HepG2 (cell line): ENCODE results near the gene TRIM27. TPM values are rescaled to one million over a fixed set of nuclear protein-coding genes. Genes with fewer than 3 reads are reported as not detected.

ENCODE experiments used
- GTF2F1 ChIP-seq: fragments of 150-350 bp; IDR thresholded peaks from 2 replicates; pipeline ENCODE4 v1.6.1; 2014; ENCODE audit warnings: low read length
- HNRNPK ChIP-seq: fragments of 200-400 bp; formaldehyde crosslinking; IDR thresholded peaks from 2 replicates; pipeline ENCODE4 v1.6.1; 2018; ENCODE audit warnings: low read length, low read depth, moderate library complexity, mild to moderate bottlenecking; ENCODE audit not compliant: poor library complexity, severe bottlenecking
- HNRNPLL ChIP-seq: fragments of 200-400 bp; formaldehyde crosslinking; IDR thresholded peaks from 2 replicates; pipeline ENCODE4 v1.6.1; 2017; ENCODE audit warnings: mild to moderate bottlenecking, low read depth, low read length; ENCODE audit not compliant: poor library complexity, severe bottlenecking
- PCBP1 ChIP-seq: fragments of 200-400 bp; formaldehyde crosslinking; IDR thresholded peaks from 2 replicates; pipeline ENCODE4 v1.6.1; 2017; ENCODE audit warnings: mild to moderate bottlenecking, low read depth, low read length, borderline replicate concordance
- SMAD1 ChIP-seq: sonication (generic); formaldehyde crosslinking; IDR thresholded peaks from 2 replicates; pipeline ENCODE4 v1.4.0; 2020; ENCODE audit warnings: missing genetic modification reagents, low read depth, mild to moderate bottlenecking, borderline replicate concordance
- SMARCE1 ChIP-seq: fragments of 450-650 bp; IDR thresholded peaks from 2 replicates; pipeline ENCODE4 v1.6.1; 2017; ENCODE audit warnings: borderline replicate concordance
- SP5 ChIP-seq: IDR thresholded peaks from 2 replicates; pipeline ENCODE4 v1.6.1; 2016; ENCODE audit warnings: low read depth, borderline replicate concordance
- TP53 ChIP-seq: sonication (generic); formaldehyde crosslinking; conservative IDR thresholded peaks from 2 replicates; pipeline ENCODE4 v1.4.0; 2020; ENCODE audit warnings: missing genetic modification reagents
- ZFP1 ChIP-seq: IDR thresholded peaks from 2 replicates; pipeline ENCODE4 v1.6.1; 2016
- ZNF230 ChIP-seq: sonication (generic); formaldehyde crosslinking; IDR thresholded peaks from 2 replicates; pipeline ENCODE4 v1.4.0; 2020; ENCODE audit warnings: mild to moderate bottlenecking, missing genetic modification reagents
- ZNF30 ChIP-seq: sonication (generic); formaldehyde crosslinking; IDR thresholded peaks from 2 replicates; pipeline ENCODE4 v1.5.0; 2020; ENCODE audit warnings: mild to moderate bottlenecking, missing genetic modification reagents
- ZNF430 ChIP-seq: sonication (generic); formaldehyde crosslinking; IDR thresholded peaks from 2 replicates; pipeline ENCODE4 v1.9.0; 2021; ENCODE audit warnings: mild to moderate bottlenecking, missing genetic modification reagents
- ZNF441 ChIP-seq: sonication (generic); formaldehyde crosslinking; IDR thresholded peaks from 2 replicates; pipeline ENCODE4 v1.7.0; 2021; ENCODE audit warnings: missing genetic modification reagents, borderline replicate concordance
- ZNF589 ChIP-seq: sonication (generic); formaldehyde crosslinking; conservative IDR thresholded peaks from 2 replicates; pipeline ENCODE4 v1.8.0; 2022; ENCODE audit warnings: mild to moderate bottlenecking, moderate library complexity, missing genetic modification reagents
- polyA plus RNA-seq, 8 experiments: library from polyadenylated mRNA; depleted of rRNA in 3 of 8; stranded (reverse) in 7 of 8; unstranded in 1 of 8; fragments of >200 nt; fragmentation: Illumina TruSeq in 4 of 8; extraction: Trizol in 4 of 8; gene quantifications; 2 replicates each; pipeline versions ENCODE4 v1.2.1 to v1.2.3, GENCODE V29; 2011 to 2016; ENCODE audit warnings: low read depth in 4 of 8, missing spikeins in 1 of 8, mixed read lengths in 1 of 8; ENCODE audit not compliant: insufficient read depth in 1 of 8
- total RNA-seq, 5 experiments: library from RNA; depleted of rRNA; stranded (reverse); fragments of >200 nt; fragmentation: Illumina TruSeq; extraction: Trizol; gene quantifications; 2 replicates each; pipeline ENCODE4 v1.2.3, GENCODE V29; 2016; ENCODE audit warnings: low read depth in 1 of 5
- TF ChIP-seq, protein P1 (sequence below): sonication (generic); formaldehyde crosslinking; IDR thresholded peaks from 2 replicates; pipeline ENCODE4 v1.4.0; 2020; ENCODE audit warnings: missing genetic modification reagents
- TF ChIP-seq, protein P2 (sequence below): IDR thresholded peaks from 2 replicates; pipeline ENCODE4 v1.6.1; 2016; ENCODE audit warnings: missing compliant biosample characterization, missing genetic modification reagents, borderline replicate concordance
- TF ChIP-seq, protein P3 (sequence below): sonication (generic); formaldehyde crosslinking; IDR thresholded peaks from 2 replicates; pipeline ENCODE4 v1.4.0; 2020; ENCODE audit warnings: missing genetic modification reagents
- TF ChIP-seq, protein P4 (sequence below): IDR thresholded peaks from 2 replicates; pipeline ENCODE4 v1.6.1; 2016; ENCODE audit warnings: control low read depth
- TF ChIP-seq, protein P5 (sequence below): conservative IDR thresholded peaks from 2 replicates; pipeline ENCODE4 v1.6.1; 2018; ENCODE audit warnings: missing genetic modification reagents

Gene TRIM27
- total and polyA plus RNA-seq, 2 of the 13 experiments (the other 11 are each of a cell fraction or from before 2014, with no cell fraction given), result 88.6 to 112 TPM

DNA sequence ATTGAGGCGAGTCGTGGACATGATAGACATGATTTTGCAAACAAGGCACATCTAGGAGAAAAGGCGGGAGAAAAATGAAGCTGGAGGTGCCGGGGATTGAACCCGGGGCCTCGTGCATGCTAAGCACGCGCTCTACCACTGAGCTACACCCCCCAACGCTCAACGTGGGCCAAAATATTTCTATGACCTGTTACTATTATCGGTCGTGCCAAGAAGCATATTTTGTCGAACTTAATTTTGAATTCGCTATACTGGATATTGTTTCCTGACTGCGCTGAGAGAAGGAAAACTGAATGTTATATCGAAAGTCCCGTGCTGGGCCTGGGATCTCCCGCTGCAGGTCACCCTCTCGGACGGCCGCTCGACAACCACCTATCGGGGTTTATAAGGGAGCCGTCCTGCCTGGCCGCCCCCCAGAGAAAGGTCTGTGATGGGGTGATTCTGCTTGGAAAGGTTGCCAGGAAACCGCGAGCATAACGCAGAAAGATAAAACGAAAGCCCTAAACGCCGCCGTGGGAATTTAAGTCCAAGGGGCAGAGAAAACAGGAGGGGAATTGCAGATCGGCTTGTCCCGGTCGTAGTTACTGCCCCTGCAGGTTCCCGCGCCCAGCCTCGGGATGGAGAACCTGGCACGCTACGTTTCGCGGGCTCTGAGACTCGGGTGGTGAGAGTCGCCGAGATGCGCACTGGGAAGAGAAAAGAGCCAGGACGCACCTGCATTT lies 60.0 kb downstream of the TRIM27 start (continued):
- TF ChIP-seq, protein P1, sequence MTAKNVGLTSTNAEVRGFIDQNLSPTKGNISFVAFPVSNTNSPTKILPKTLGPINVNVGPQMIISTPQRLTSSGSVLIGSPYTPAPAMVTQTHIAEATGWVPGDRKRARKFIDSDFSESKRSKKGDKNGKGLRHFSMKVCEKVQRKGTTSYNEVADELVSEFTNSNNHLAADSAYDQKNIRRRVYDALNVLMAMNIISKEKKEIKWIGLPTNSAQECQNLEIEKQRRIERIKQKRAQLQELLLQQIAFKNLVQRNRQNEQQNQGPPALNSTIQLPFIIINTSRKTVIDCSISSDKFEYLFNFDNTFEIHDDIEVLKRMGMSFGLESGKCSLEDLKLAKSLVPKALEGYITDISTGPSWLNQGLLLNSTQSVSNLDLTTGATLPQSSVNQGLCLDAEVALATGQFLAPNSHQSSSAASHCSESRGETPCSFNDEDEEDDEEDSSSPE, result peak; percentile 97
- TF ChIP-seq SMARCE1, result no peak
- peak; percentile 90 for TF ChIP-seq ZNF30
- peak; percentile 41; the same call in 1 of the 2 replicates for TF ChIP-seq TP53 (CRISPR knock-in tag)
- TF ChIP-seq HNRNPLL, result peak; percentile 69
- TF ChIP-seq ZNF230 (CRISPR knock-in tag), result peak; percentile 87; the same call in 1 of the 2 replicates
- 0 out of 2 replicates have a peak, but pooled peaks have one; percentile 60 for TF ChIP-seq GTF2F1
- TF ChIP-seq ZFP1 (CRISPR knock-in tag), result no peak
- TF ChIP-seq, protein P2, sequence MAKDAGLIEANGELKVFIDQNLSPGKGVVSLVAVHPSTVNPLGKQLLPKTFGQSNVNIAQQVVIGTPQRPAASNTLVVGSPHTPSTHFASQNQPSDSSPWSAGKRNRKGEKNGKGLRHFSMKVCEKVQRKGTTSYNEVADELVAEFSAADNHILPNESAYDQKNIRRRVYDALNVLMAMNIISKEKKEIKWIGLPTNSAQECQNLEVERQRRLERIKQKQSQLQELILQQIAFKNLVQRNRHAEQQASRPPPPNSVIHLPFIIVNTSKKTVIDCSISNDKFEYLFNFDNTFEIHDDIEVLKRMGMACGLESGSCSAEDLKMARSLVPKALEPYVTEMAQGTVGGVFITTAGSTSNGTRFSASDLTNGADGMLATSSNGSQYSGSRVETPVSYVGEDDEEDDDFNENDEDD, result peak; percentile 95
- TF ChIP-seq, protein P3, sequence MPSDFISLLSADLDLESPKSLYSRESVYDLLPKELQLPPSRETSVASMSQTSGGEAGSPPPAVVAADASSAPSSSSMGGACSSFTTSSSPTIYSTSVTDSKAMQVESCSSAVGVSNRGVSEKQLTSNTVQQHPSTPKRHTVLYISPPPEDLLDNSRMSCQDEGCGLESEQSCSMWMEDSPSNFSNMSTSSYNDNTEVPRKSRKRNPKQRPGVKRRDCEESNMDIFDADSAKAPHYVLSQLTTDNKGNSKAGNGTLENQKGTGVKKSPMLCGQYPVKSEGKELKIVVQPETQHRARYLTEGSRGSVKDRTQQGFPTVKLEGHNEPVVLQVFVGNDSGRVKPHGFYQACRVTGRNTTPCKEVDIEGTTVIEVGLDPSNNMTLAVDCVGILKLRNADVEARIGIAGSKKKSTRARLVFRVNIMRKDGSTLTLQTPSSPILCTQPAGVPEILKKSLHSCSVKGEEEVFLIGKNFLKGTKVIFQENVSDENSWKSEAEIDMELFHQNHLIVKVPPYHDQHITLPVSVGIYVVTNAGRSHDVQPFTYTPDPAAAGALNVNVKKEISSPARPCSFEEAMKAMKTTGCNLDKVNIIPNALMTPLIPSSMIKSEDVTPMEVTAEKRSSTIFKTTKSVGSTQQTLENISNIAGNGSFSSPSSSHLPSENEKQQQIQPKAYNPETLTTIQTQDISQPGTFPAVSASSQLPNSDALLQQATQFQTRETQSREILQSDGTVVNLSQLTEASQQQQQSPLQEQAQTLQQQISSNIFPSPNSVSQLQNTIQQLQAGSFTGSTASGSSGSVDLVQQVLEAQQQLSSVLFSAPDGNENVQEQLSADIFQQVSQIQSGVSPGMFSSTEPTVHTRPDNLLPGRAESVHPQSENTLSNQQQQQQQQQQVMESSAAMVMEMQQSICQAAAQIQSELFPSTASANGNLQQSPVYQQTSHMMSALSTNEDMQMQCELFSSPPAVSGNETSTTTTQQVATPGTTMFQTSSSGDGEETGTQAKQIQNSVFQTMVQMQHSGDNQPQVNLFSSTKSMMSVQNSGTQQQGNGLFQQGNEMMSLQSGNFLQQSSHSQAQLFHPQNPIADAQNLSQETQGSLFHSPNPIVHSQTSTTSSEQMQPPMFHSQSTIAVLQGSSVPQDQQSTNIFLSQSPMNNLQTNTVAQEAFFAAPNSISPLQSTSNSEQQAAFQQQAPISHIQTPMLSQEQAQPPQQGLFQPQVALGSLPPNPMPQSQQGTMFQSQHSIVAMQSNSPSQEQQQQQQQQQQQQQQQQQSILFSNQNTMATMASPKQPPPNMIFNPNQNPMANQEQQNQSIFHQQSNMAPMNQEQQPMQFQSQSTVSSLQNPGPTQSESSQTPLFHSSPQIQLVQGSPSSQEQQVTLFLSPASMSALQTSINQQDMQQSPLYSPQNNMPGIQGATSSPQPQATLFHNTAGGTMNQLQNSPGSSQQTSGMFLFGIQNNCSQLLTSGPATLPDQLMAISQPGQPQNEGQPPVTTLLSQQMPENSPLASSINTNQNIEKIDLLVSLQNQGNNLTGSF (CRISPR knock-in tag), result peak; percentile 82
- TF ChIP-seq, protein P4, sequence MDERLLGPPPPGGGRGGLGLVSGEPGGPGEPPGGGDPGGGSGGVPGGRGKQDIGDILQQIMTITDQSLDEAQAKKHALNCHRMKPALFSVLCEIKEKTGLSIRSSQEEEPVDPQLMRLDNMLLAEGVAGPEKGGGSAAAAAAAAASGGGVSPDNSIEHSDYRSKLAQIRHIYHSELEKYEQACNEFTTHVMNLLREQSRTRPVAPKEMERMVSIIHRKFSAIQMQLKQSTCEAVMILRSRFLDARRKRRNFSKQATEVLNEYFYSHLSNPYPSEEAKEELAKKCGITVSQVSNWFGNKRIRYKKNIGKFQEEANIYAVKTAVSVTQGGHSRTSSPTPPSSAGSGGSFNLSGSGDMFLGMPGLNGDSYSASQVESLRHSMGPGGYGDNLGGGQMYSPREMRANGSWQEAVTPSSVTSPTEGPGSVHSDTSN (CRISPR knock-in tag), result no peak
- TF ChIP-seq, protein P5, sequence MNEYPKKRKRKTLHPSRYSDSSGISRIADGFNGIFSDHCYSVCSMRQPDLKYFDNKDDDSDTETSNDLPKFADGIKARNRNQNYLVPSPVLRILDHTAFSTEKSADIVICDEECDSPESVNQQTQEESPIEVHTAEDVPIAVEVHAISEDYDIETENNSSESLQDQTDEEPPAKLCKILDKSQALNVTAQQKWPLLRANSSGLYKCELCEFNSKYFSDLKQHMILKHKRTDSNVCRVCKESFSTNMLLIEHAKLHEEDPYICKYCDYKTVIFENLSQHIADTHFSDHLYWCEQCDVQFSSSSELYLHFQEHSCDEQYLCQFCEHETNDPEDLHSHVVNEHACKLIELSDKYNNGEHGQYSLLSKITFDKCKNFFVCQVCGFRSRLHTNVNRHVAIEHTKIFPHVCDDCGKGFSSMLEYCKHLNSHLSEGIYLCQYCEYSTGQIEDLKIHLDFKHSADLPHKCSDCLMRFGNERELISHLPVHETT, result 0 out of 2 replicates have a peak, but pooled peaks have one; percentile 50
- TF ChIP-seq PCBP1, result no peak
- TF ChIP-seq ZNF430, result peak; percentile 69; the same call in 1 of the 2 replicates
- TF ChIP-seq ZNF441 (CRISPR knock-in tag), result peak; percentile 77; the same call in 1 of the 2 replicates
- TF ChIP-seq SP5, result no peak
- TF ChIP-seq ZNF589 (CRISPR knock-in tag), result no peak; the same call in 1 of the 2 replicates
- TF ChIP-seq SMAD1 (CRISPR knock-in tag), result 0 out of 2 replicates have a peak, but pooled peaks have one; percentile 74
- no peak for TF ChIP-seq HNRNPK
